Mesenchymal stem cell (in vitro differentiated cells and primary cell): ENCODE data around the gene MICALL1.
A peak's percentile ranks its signal among the peaks of the same experiment; 100 is the strongest.

Experiments
- DNase-seq: peaks from one replicate; pipeline ENCODE4 v3.0.0-alpha.2; 2013
- H2AFZ ChIP-seq: one replicate; pipeline ENCODE4 v1.6.1; 2013; ENCODE audit warnings: low read depth, mild to moderate bottlenecking, control low read depth, inconsistent platforms, low read length, moderate library complexity
- H2AK5ac ChIP-seq: 2 replicates; pipeline ENCODE4 v1.6.1; 2013; ENCODE audit warnings: low read length, moderate library complexity, mild to moderate bottlenecking, inconsistent platforms; ENCODE audit not compliant: severe bottlenecking
- H2BK120ac ChIP-seq: one replicate; pipeline ENCODE4 v1.6.1; 2013; ENCODE audit warnings: low read depth, mild to moderate bottlenecking, inconsistent platforms, low read length, moderate library complexity
- H2BK12ac ChIP-seq, 2 experiments: one replicate each; pipeline ENCODE4 v1.6.1; 2013; ENCODE audit warnings: inconsistent platforms in 2 of 2, low read length in 2 of 2, mild to moderate bottlenecking in 2 of 2, moderate library complexity in 2 of 2, control low read depth in 1 of 2
- H2BK15ac ChIP-seq: one replicate; pipeline ENCODE4 v1.6.1; 2013; ENCODE audit warnings: mild to moderate bottlenecking, low read depth, inconsistent platforms; ENCODE audit not compliant: poor library complexity, severe bottlenecking
- H2BK5ac ChIP-seq: 2 replicates; pipeline ENCODE4 v1.6.1; 2013; ENCODE audit warnings: low read depth, mild to moderate bottlenecking, low read length, control low read depth, inconsistent platforms; ENCODE audit not compliant: poor library complexity, severe bottlenecking
- H3K14ac ChIP-seq, 2 experiments: one replicate each; pipeline ENCODE4 v1.6.1; 2013; ENCODE audit warnings: inconsistent platforms in 2 of 2, low read length in 2 of 2, control low read depth in 1 of 2, mild to moderate bottlenecking in 1 of 2, moderate library complexity in 1 of 2
- H3K18ac ChIP-seq, 2 experiments: one replicate each; pipeline ENCODE4 v1.6.1; 2013; ENCODE audit warnings: inconsistent platforms in 2 of 2, low read length in 2 of 2, control low read depth in 1 of 2, low read depth in 1 of 2, mild to moderate bottlenecking in 1 of 2
- H3K23ac ChIP-seq, 2 experiments: one replicate each; pipeline ENCODE4 v1.6.1; 2013; ENCODE audit warnings: inconsistent platforms in 2 of 2, low read length in 2 of 2, mild to moderate bottlenecking in 2 of 2, moderate library complexity in 2 of 2, control low read depth in 1 of 2
- H3K27ac ChIP-seq: 2 replicates; pipeline ENCODE4 v1.5.1; 2013; ENCODE audit warnings: mild to moderate bottlenecking, moderate library complexity, low read length, control low read depth, inconsistent platforms; ENCODE audit not compliant: poor library complexity, severe bottlenecking
- H3K27me3 ChIP-seq, 2 experiments: 2 replicates each; pipeline versions ENCODE4 v1.6.1 to v1.7.0; 2013; ENCODE audit warnings: low read length in 2 of 2, mild to moderate bottlenecking in 2 of 2, moderate library complexity in 2 of 2, control low read depth in 1 of 2, inconsistent platforms in 1 of 2; ENCODE audit not compliant: control insufficient read depth in 1 of 2, insufficient read depth in 1 of 2
- H3K36me3 ChIP-seq, 2 experiments: 2 replicates each; pipeline versions ENCODE4 v1.6.1 to v1.7.0; 2013; ENCODE audit warnings: low read length in 2 of 2, control low read depth in 1 of 2, inconsistent platforms in 1 of 2, low read depth in 1 of 2, mild to moderate bottlenecking in 1 of 2; ENCODE audit not compliant: insufficient read depth in 2 of 2, control insufficient read depth in 1 of 2
- H3K4ac ChIP-seq, 2 experiments: one replicate each; pipeline ENCODE4 v1.6.1; 2013; ENCODE audit warnings: inconsistent platforms in 2 of 2, low read length in 2 of 2, mild to moderate bottlenecking in 2 of 2, moderate library complexity in 2 of 2, control low read depth in 1 of 2, low read depth in 1 of 2
- H3K4me1 ChIP-seq: 2 replicates; pipeline ENCODE4 v1.6.1; 2013; ENCODE audit warnings: low read depth, low read length, control low read depth; ENCODE audit not compliant: control insufficient read depth, insufficient read depth
- H3K4me2 ChIP-seq: 2 replicates; pipeline ENCODE4 v1.6.1; 2013; ENCODE audit warnings: low read length, mild to moderate bottlenecking, inconsistent platforms; ENCODE audit not compliant: poor library complexity, severe bottlenecking
- H3K4me3 ChIP-seq, 2 experiments: 2 replicates each; pipeline versions ENCODE4 v1.5.1 to v1.7.0; 2013; ENCODE audit warnings: low read length in 2 of 2, mild to moderate bottlenecking in 2 of 2, control low read depth in 1 of 2, low read depth in 1 of 2; ENCODE audit not compliant: insufficient read depth in 1 of 2
- H3K79me1 ChIP-seq: replicated peaks from 2 replicates; pipeline ENCODE4 v1.6.1; 2013; ENCODE audit warnings: mild to moderate bottlenecking, control low read depth, low read length, inconsistent platforms; ENCODE audit not compliant: poor library complexity, severe bottlenecking
- H3K9ac ChIP-seq: 2 replicates; pipeline ENCODE4 v1.7.0; 2013; ENCODE audit warnings: mild to moderate bottlenecking, low read length, moderate library complexity
- H3K9me3 ChIP-seq: 2 replicates; pipeline ENCODE4 v1.7.0; 2013; ENCODE audit warnings: mild to moderate bottlenecking, low read length; ENCODE audit not compliant: control insufficient read depth
- H4K8ac ChIP-seq: one replicate; pipeline ENCODE4 v1.6.1; 2013; ENCODE audit warnings: inconsistent platforms, mild to moderate bottlenecking, low read length, moderate library complexity
- H4K91ac ChIP-seq: one replicate; pipeline ENCODE4 v1.6.1; 2013; ENCODE audit warnings: mild to moderate bottlenecking, low read length, inconsistent platforms
- WGBS: methylation state at CpG from one replicate; pipeline ENCODE4 v1.1.7; 2013; ENCODE audit warnings: mixed read lengths; 5-methylcytosine and 5-hydroxymethylcytosine counted together

Gene MICALL1

DNA sequence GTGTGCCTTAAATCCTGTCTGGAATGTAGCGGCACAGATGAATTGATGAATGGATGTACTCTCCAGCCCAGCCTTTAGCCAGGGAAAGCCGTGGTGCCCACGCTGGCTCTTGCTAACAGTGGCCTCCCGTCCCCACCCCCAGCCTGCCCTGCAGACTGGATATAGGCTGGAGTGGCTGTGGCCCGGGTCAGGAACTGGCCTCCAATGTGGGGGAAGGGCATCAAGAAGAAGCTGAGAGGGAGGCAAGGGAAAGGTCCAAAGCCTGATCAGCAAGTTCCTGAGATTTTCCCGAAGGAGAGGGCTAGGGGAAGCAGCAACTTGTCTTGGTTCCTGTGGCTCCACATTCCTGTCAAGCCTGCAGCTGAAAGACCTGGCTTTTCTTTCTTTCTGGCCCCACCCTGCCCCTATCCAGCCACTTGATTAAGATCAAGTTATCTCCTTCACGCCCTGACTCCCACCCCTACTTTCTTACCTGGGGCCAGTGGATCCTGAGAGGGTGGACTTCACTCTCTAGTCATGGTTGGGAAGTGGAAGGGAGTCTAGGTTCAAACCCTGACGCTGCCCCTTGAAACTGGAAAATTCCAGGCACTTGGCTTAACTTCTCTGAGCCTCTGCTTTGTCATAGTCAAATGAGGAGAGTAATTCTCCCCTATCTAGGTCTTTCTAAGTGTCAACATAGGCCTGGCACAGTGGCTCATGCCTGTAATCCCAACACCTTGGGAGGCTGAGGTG is 11.0 kb upstream of the MICALL1 start:
- Histone ChIP-seq H2BK120ac (no peak overlapping the region), H3K9me3 (no peaks in the 10 kb centered on the region), H3K14ac (no peak overlapping the region), H2BK12ac (no peak overlapping the region), H3K36me3 (peaks cover 14 to 22% of the 10 kb centered on the region in 2 experiments), H2BK15ac (peak overlapping the region; percentile 82), H3K79me1 (peaks cover 3% of the 10 kb centered on the region), H2BK5ac (no peak overlapping the region), H2AK5ac (no peak overlapping the region), H3K4me3 (no peak overlapping the region), H3K27ac (peak overlapping the region; percentile 18), H4K91ac (no peak overlapping the region), H3K9ac (peak overlapping the region; percentile 47), H3K23ac (no peak overlapping the region), H4K8ac (peak overlapping the region; percentile 50), H3K4me2 (no peak overlapping the region), H3K4ac (no peak overlapping the region), H3K27me3 (no peaks in the 10 kb centered on the region), H3K4me1 (peaks cover 30% of the 10 kb centered on the region), H3K18ac (peak overlapping the region; percentile 16 to 26), H2AFZ (no peak overlapping the region)
- DNase-seq, result peak; percentile 30
- WGBS, result 49% methylated on average over 6 of the region's 8 CpGs

DNA sequence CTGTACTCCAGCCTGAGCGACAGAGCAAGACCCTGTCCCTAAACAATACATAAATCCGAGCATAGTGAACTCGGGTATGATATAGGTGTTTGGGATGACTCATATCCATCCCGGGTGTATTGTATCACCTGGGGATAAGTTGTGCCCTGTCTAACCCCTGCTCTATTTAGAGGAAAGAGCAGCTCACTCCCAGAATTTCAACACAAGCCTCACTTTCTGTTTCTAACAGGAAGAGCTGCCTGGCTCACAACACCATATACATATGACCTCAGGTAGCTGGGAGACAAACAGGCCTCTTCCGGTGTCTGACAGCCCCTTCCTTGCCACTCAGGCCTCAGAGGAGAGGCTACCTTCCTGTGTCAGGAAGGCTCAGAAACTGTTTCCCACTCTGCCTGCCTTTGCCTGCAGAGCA is 9.9 kb upstream of the MICALL1 start:
- Histone ChIP-seq H2AK5ac (peak overlapping the region; percentile 81), H3K4me2 (no peak overlapping the region), H4K91ac (peak overlapping the region; percentile 30), H3K18ac (peak overlapping the region; percentile 2 to 61), H4K8ac (peak overlapping the region; percentile 29), H3K9ac (peak overlapping the region; percentile 68), H2BK5ac (no peak overlapping the region), H3K36me3 (peaks cover 10 to 16% of the 10 kb centered on the region in 2 experiments), H2BK12ac (no peak overlapping the region), H2BK15ac (peak overlapping the region; percentile 6), H3K4me3 (peak overlapping the region in 1 of 2 experiments; percentile 21), H3K27ac (peak overlapping the region; percentile 14), H2BK120ac (no peak overlapping the region), H3K4me1 (peaks cover 30% of the 10 kb centered on the region), H3K14ac (no peak overlapping the region), H3K23ac (no peak overlapping the region), H3K4ac (no peak overlapping the region), H2AFZ (no peak overlapping the region), H3K79me1 (peaks cover 2% of the 10 kb centered on the region), H3K27me3 (no peaks in the 10 kb centered on the region), H3K9me3 (no peaks in the 10 kb centered on the region)
- 49% methylated on average over 2 of the region's 5 CpGs for WGBS
- DNase-seq, result peak; percentile 63

- no peak overlapping the region for H2BK15ac ChIP-seq
- peak overlapping the region; percentile 48 for H4K8ac ChIP-seq
- H4K91ac ChIP-seq, result no peak overlapping the region
- H3K23ac ChIP-seq, result no peak overlapping the region
- no peaks in the 10 kb centered on the region for H3K79me1 ChIP-seq
- 89% methylated on average over 3 of the region's 3 CpGs for WGBS
- no peaks in the 10 kb centered on the region for H3K9me3 ChIP-seq
- H3K4me2 ChIP-seq, result no peak overlapping the region
- no peak overlapping the region for H2BK5ac ChIP-seq
- H2AK5ac ChIP-seq, result no peak overlapping the region
- peaks cover 30% of the 10 kb centered on the region for H3K4me1 ChIP-seq
- H3K27me3 ChIP-seq, result no peaks in the 10 kb centered on the region
- peaks cover 2 to 11% of the 10 kb centered on the region in 2 experiments for H3K36me3 ChIP-seq
- no peak overlapping the region for H3K14ac ChIP-seq
- H2BK120ac ChIP-seq, result no peak overlapping the region
- peak overlapping the region; percentile 6 for H3K27ac ChIP-seq
- H3K9ac ChIP-seq, result peak overlapping the region; percentile 68
- no peak overlapping the region for H3K4me3 ChIP-seq
- H2AFZ ChIP-seq, result no peak overlapping the region
- no peak overlapping the region for H3K4ac ChIP-seq
- H2BK12ac ChIP-seq, result peak overlapping the region in 1 of 2 experiments; percentile 34
- no peak for DNase-seq
- no peak overlapping the region for H3K18ac ChIP-seq
These were observed 9.2 kb upstream of the MICALL1 start for GRCh38 chr22:37896939-37897338.

DNA sequence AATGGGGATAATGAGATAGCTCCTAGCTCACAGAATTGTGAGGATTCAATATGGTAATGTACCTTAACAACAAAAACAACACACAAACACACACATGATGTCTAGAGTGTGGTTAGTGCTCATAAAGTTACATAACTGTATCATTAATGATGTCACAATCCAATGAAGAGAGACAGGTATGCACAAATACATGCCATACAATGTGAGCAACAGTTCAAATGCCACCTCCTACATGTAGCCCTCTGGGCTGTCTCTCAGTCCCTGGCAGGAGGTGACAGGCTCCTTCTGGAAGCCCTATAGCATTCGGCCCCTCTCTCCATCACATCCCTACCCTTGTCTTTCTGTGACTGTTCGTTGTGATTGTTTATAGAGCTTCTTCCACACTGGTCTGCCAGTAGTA is 8.3 kb upstream of the MICALL1 start:
- no peak overlapping the region for H3K23ac ChIP-seq
- H3K18ac ChIP-seq, result peak overlapping the region in 1 of 2 experiments; percentile 1
- no peak overlapping the region for H3K4ac ChIP-seq
- H3K4me3 ChIP-seq, result no peak overlapping the region
- H3K14ac ChIP-seq, result no peak overlapping the region
- H2BK5ac ChIP-seq, result no peak overlapping the region
- H2BK15ac ChIP-seq, result no peak overlapping the region
- no CpG with 5 or more reads among the region's 2 CpGs for WGBS
- no peak overlapping the region for H3K9ac ChIP-seq
- no peaks in the 10 kb centered on the region for H3K27me3 ChIP-seq
- H3K36me3 ChIP-seq, result peaks cover 0 to 3% of the 10 kb centered on the region in 2 experiments
- H2AK5ac ChIP-seq, result peak overlapping the region; percentile 96
- H4K8ac ChIP-seq, result no peak overlapping the region
- no peak overlapping the region for H4K91ac ChIP-seq
- H3K9me3 ChIP-seq, result no peaks in the 10 kb centered on the region
- H3K27ac ChIP-seq, result no peak overlapping the region
- H3K4me1 ChIP-seq, result peaks cover 28% of the 10 kb centered on the region
- no peak overlapping the region for H2BK120ac ChIP-seq
- no peak for DNase-seq
- H3K79me1 ChIP-seq, result no peaks in the 10 kb centered on the region
- H2AFZ ChIP-seq, result no peak overlapping the region
- H3K4me2 ChIP-seq, result no peak overlapping the region
- peak overlapping the region in 1 of 2 experiments; percentile 4 for H2BK12ac ChIP-seq
